Muscle of leg (tissue), 11 donors: ENCODE measurements around the gene HES5. TPM values are rescaled to one million over a fixed set of nuclear protein-coding genes. Genes with fewer than 3 reads are reported as not detected.

ENCODE experiments used
- DNase-seq: peaks from one replicate; pipeline ENCODE4 v3.0.0; 2013
- H3K27ac ChIP-seq: one replicate; pipeline ENCODE4 v1.5.1; 2013; ENCODE audit warnings: mild to moderate bottlenecking, low read length, control low read depth
- H3K27me3 ChIP-seq: one replicate; pipeline ENCODE4 v1.6.1; 2013; ENCODE audit warnings: low read length; ENCODE audit not compliant: control insufficient read depth, insufficient read depth
- H3K36me3 ChIP-seq: one replicate; pipeline ENCODE4 v1.6.1; 2013; ENCODE audit warnings: low read length; ENCODE audit not compliant: control insufficient read depth, insufficient read depth
- H3K4me1 ChIP-seq: one replicate; pipeline ENCODE4 v1.6.1; 2013; ENCODE audit warnings: low read length; ENCODE audit not compliant: control insufficient read depth, insufficient read depth
- H3K4me3 ChIP-seq: one replicate; pipeline ENCODE4 v1.5.1; 2013; ENCODE audit warnings: low read length, control low read depth
- H3K9me3 ChIP-seq: replicated peaks from 2 replicates; pipeline ENCODE4 v1.6.1; 2013; ENCODE audit warnings: low read depth, low read length; ENCODE audit not compliant: control insufficient read depth
- WGBS: methylation state at CpG from one replicate; pipeline ENCODE4 v1.1.5; 2013; ENCODE audit warnings: missing lambda C conversion rate; ENCODE audit not compliant: insufficient coverage; 5-methylcytosine and 5-hydroxymethylcytosine counted together
- polyA plus RNA-seq, 8 donors: library from polyadenylated mRNA; unstranded; fragments of 120-200 nt; gene quantifications; one replicate each; pipeline versions ENCODE4 v1.2.1 to v1.2.3, GENCODE V29; 2013; ENCODE audit warnings: inconsistent platforms in 1 of 8, low replicate concordance in 1 of 8; ENCODE audit not compliant: insufficient read length in 8 of 8, insufficient read depth in 1 of 8
- total RNA-seq: library from RNA; stranded (reverse); fragments of 120-200 nt; gene quantifications from one replicate; pipeline ENCODE4 v1.2.4, GENCODE V29; 2013

Gene HES5
- total and polyA plus RNA-seq, 9 donors: 0.29 to 1.1 (median 0.43) TPM; not detected in 1

DNA sequence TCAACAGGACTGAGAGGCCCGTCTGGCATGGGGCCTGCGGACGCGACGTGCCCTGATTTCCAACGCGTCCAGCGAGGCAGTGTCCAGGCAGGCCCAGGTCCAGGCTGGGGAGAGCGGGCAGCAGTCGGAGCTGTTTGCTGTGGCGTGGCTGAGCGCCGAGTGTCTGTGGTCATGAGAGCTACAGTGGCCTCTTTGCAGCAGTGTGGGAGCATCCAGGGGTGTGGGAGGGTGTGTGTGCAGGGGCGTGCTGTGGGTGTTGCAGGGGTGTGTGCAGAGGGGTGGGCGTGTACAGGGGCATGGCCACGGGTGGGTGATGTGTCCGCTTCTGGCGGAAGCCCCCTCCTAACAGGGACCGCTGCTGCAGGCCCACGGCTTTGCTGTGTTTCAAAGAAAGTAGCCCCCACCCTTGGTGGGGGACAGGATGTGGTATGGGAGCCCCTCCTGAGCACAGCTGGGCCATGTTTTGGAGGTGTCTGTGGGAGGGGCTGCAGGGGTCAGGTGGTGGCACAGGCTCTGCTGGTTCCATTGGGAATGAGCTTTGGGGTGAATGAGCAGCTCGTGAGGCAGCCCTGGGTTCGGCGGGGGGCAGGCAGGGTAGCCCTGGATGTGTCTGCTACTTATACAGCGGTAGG is 36.3 kb downstream of the HES5 start:
- 56% methylated on average over 21 of the region's 24 CpGs for WGBS
- Histone ChIP-seq H3K27ac (no peak overlapping the region), H3K27me3 (peaks cover 23% of the 10 kb centered on the region), H3K4me1 (peaks cover 21% of the 10 kb centered on the region), H3K36me3 (no peaks in the 10 kb centered on the region), H3K4me3 (no peak overlapping the region), H3K9me3 (peaks cover 3% of the 10 kb centered on the region)
- DNase-seq: no peak

DNA sequence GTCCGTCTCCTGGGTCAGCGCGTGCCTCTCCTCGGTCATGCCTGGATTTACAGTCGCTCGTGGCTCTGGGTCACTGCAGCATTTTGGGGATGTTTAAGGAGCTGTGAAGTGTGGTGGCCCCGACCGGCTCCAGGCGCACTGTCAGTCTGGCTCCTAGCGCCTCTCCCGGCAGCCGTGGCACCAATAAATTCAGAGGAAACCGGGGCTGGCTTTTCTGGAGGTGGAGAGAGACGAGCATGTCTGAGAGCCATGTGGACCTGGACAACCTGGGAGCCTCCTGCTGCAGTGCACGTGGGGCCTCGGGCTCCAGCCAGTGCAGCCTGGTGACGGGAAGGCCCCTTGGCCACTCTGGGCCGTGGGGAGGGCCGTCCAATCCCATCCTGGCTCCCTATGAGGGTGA is 36.8 kb downstream of the HES5 start:
- DNase-seq: no peak
- Histone ChIP-seq H3K4me3 (no peak overlapping the region), H3K9me3 (peaks cover 9% of the 10 kb centered on the region), H3K27ac (no peak overlapping the region), H3K27me3 (peaks cover 25% of the 10 kb centered on the region), H3K36me3 (no peaks in the 10 kb centered on the region), H3K4me1 (peaks cover 21% of the 10 kb centered on the region)
- WGBS: 26% methylated on average over 17 of the region's 19 CpGs

DNA sequence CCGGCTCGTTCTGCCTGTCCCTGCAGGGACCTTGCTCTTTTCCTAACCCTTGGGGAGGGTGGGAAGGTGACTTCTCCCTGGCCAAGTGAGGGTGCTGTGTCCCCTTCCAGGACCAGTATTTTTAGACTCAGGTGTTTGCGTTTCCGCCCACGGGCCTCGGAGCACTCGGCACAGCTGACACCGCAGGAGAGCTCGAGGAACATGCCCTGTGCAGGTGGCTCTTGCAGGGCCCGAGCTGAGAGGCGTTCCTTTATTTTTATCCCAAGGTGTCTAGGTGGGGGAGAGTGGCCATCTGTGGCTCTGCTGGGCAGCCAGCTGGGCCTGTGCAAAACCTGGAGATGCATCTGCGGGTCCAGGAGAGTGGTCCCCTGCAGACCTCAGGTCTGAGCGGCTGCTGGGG is 38.0 kb downstream of the HES5 start:
- Histone ChIP-seq H3K4me3 (no peak overlapping the region), H3K4me1 (peaks cover 21% of the 10 kb centered on the region), H3K27me3 (peaks cover 25% of the 10 kb centered on the region), H3K27ac (no peak overlapping the region), H3K9me3 (peaks cover 13% of the 10 kb centered on the region), H3K36me3 (no peaks in the 10 kb centered on the region)
- WGBS: 64% methylated on average over 6 of the region's 13 CpGs
- DNase-seq: no peak

DNA sequence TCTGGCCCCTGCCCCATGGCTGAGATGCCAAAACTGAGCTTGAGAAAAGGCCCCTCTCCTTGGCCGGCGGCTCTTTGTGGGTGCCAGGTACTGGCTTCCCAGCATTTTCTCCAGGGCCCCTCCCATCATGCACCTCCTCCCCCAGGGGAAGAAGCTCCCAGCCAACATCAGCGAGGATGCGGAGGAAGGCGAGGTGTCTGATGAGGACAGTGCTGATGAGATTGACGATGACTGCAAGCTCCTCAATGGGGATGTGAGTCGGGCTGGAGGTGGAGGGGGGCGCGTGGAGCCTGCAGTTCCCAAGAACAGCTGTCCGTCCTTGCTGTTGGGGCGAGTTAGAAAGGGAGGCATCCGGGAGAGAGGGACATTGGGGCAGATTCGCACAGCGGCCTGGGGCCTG is 40.4 kb downstream of the HES5 start:
- WGBS: 90% methylated on average over 7 of the region's 14 CpGs
- Histone ChIP-seq H3K9me3 (peaks cover 13% of the 10 kb centered on the region), H3K4me1 (peaks cover 5% of the 10 kb centered on the region), H3K4me3 (no peak overlapping the region), H3K36me3 (no peaks in the 10 kb centered on the region), H3K27me3 (peaks cover 23% of the 10 kb centered on the region), H3K27ac (no peak overlapping the region)
- DNase-seq: no peak

DNA sequence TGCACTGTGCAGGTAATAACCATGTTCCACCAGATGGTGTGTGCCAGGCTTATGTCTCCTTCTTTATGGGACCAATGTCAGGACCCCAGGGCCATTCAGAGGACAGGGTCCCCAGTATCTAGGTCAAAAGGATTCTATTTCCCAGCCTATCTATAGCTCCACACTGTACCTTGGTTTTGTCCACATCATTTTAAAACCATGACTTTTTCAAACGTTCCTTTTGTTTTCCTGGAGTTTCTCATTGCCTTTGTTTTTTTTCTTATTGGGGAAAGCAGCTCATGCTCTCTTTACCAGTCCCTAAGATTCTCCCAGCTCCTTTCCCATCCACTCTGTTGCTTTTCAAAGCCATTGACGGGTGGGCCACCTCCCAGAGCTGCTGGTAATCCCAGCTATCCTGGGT is 41.4 kb downstream of the HES5 start:
- no peak overlapping the region for H3K27ac ChIP-seq
- 100% methylated on average over 1 of the region's 2 CpGs for WGBS
- no peak overlapping the region for H3K4me3 ChIP-seq
- no peak for DNase-seq
- H3K27me3 ChIP-seq: peaks cover 16% of the 10 kb centered on the region
- H3K9me3 ChIP-seq: peaks cover 13% of the 10 kb centered on the region
- no peaks in the 10 kb centered on the region for H3K36me3 ChIP-seq
- H3K4me1 ChIP-seq: no peaks in the 10 kb centered on the region

DNA sequence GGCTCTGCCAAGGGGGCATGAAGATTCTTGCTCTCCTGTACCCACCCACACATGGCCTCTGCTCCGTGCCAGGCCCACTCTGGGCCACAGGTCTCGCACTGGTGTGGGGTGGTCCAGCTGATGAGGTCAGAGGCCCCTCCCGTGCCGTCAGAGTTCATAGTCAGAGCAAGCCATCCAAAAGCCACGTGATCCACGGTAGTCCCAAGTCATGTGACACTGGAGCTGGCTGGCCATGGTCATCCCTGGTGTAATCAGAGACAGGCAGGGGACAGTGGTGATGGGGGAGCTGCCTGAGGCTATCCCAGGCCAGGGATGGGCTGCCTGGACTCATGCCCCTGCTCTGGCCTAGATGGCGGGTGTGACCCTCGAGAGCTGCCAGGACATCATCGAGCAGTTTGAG is 43.5 kb downstream of the HES5 start:
- Histone ChIP-seq H3K27ac (no peak overlapping the region), H3K4me3 (no peak overlapping the region), H3K4me1 (peaks cover 9% of the 10 kb centered on the region), H3K9me3 (peaks cover 13% of the 10 kb centered on the region), H3K36me3 (no peaks in the 10 kb centered on the region), H3K27me3 (peaks cover 4% of the 10 kb centered on the region)
- DNase-seq: no peak
- 59% methylated on average over 3 of the region's 9 CpGs for WGBS

DNA sequence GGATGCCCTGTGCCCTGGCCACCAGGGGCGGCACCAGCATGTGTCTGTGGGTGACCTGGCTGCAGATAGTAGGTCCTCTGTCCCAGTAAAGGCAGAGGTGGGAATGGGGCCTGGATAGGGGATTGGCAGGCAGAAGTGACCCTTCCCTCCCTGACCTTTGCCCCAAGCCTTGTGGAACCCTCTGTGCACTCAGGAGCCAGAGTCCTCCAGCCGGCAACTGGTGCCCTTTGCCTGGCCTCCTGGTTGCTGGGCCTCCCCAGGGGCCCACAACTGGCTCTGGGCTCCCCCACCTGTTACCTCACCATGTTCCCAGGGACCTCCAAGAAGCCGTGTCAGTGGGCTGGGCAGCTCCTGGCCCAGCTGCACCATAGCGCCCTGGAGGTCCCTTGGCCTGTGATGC is 44.0 kb downstream of the HES5 start:
- H3K27me3 ChIP-seq: peaks cover 2% of the 10 kb centered on the region
- H3K27ac ChIP-seq: no peak overlapping the region
- H3K36me3 ChIP-seq: no peaks in the 10 kb centered on the region
- H3K9me3 ChIP-seq: peaks cover 13% of the 10 kb centered on the region
- WGBS: 54% methylated on average over 2 of the region's 4 CpGs
- no peak for DNase-seq
- H3K4me1 ChIP-seq: peaks cover 14% of the 10 kb centered on the region
- no peak overlapping the region for H3K4me3 ChIP-seq

DNA sequence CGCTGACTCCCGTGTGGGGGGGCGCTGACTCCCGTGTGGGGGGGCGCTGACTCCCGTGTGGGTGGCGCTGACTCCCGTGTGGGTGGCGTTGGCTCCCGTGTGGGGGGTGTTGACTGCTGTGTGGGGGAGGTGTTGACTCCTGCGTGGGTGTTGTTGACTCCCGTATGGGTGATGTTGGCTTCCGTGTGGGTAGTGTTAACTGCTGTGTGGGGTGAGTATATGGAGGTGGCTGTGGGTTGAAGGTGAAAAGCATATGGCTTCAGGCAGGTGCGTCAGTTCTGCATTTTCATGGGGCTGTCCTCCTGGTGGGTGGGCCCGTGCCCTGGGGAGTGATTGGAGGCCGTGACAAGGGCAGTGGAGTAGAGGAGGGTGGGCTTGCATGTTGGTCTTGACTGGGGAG is 46.1 kb downstream of the HES5 start:
- H3K27ac ChIP-seq: no peak overlapping the region
- DNase-seq: no peak
- 81% methylated on average over 10 of the region's 16 CpGs for WGBS
- peaks cover 2% of the 10 kb centered on the region for H3K27me3 ChIP-seq
- H3K36me3 ChIP-seq: no peaks in the 10 kb centered on the region
- H3K9me3 ChIP-seq: peaks cover 11% of the 10 kb centered on the region
- peaks cover 27% of the 10 kb centered on the region for H3K4me1 ChIP-seq
- no peak overlapping the region for H3K4me3 ChIP-seq

DNA sequence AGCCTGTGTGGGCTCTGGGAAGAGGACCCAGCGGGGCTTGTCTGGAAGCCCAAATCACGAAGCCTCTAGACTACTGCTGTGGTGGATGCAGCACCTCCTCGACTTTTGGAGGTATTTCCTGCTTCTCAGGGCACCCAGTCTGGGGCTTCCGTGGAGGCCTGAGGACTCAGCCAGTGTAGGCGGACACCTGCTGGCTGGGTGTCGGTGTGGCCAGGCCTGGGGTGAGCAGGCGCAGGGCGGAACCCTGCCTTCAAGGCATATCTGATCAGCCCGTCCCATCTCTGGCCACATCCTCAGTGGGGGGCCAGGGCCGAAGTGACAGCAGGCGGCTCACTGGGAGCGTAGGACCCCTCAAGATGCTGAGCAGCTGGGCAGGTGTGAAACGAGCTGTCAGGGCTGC is 47.0 kb downstream of the HES5 start:
- no peak overlapping the region for H3K4me3 ChIP-seq
- H3K4me1 ChIP-seq: peaks cover 27% of the 10 kb centered on the region
- peaks cover 2% of the 10 kb centered on the region for H3K9me3 ChIP-seq
- H3K27me3 ChIP-seq: no peaks in the 10 kb centered on the region
- no peaks in the 10 kb centered on the region for H3K36me3 ChIP-seq
- 76% methylated on average over 13 of the region's 13 CpGs for WGBS
- no peak overlapping the region for H3K27ac ChIP-seq
- DNase-seq: no peak

DNA sequence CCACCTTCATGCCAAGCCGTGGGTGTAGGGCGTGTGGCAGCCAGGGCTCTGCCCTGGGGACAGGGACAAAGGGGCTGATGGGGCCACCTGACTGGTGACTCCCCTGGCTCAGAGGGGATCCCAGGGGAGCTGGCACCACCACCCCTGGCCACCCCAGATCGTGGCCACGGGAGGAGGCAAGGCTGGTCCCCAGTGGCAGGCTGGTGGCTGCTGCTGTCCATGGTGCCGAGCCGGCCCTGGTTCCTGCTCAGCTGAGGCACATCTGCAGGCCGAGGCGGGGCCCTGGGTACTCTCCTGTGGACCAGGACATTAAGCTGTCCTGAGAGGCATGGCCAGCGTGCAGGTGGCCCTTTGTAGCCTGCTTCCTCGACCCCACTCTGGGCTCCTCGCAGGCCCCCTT is 47.5 kb downstream of the HES5 start:
- 53% methylated on average over 10 of the region's 11 CpGs for WGBS

DNA sequence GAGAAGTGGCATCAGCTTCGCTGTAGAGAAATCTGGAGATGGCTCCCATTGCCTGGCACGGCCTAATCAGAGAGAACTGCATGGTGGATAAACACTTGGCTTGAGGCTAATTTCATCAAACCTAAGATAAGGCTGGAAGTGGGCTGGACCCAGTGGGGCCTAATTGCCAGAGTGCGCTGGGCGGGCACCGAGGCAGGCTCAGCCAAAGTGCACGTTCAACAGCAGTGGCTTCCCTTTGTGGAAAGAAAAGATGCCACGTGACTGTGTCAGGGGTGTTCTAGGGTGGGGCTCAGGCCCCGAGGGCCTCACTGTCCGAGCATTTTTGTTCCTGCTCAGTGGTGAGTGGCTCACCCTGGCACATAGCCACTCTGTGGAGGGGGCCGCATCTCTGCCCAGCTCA is 48.2 kb downstream of the HES5 start:
- Histone ChIP-seq H3K36me3 (no peaks in the 10 kb centered on the region), H3K27me3 (no peaks in the 10 kb centered on the region), H3K4me1 (peaks cover 37% of the 10 kb centered on the region), H3K9me3 (no peaks in the 10 kb centered on the region), H3K4me3 (no peak overlapping the region), H3K27ac (no peak overlapping the region)
- DNase-seq: no peak
- 65% methylated on average over 10 of the region's 10 CpGs for WGBS

More for the DNA sequence above, 47.5 kb downstream of the HES5 start:
- Histone ChIP-seq H3K4me3 (no peak overlapping the region), H3K4me1 (peaks cover 32% of the 10 kb centered on the region), H3K9me3 (no peaks in the 10 kb centered on the region), H3K27ac (no peak overlapping the region), H3K27me3 (no peaks in the 10 kb centered on the region), H3K36me3 (no peaks in the 10 kb centered on the region)
- no peak for DNase-seq
